ENCODE measurements around the gene ISG20L2.

The ISG20L2 gene

DNA sequence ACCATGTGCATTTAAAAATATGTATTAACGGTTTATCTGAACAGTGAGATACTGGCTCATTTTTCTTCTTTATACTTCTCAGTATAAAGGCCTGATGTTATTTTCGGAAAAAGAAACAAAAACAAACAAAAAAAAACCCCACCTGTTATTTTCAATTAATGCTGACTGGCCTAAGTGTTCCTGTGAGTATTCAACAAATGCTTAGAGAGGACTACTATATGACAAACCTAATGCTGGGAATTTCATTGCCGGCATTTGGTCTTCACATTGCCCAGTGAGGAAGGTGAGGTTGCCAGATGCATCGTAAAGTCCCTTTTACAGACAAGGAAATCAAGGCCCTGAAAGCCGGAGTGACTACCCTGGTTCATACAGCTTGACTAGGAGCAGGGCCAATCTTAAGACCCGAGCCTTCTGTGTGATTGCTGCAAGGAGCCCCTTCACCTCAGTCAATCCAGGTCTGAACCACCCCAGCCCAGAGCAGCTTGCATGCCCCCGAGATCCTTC lies 11.7 kb upstream of the ISG20L2 start:
- DNase-seq: no peak

DNA sequence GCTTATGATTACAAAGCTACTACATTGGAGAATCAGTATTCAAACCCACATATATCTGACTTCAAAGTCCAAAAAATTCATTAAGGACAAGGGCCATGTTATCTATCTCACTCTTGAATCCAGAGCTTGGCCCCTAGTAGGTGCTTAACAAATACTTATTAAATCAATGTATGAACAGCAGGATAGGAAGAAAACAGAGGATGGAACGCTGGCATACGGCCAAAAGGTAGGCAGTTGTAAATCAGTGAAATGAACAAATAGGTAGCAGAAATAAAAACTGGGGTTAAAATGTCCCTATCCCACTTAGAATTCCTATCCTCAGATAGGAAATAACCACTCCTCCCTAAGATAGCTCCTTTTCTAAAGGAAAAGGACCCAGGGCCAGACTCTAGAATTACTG lies 10.3 kb upstream of the ISG20L2 start:
- DNase-seq: no peak

DNA sequence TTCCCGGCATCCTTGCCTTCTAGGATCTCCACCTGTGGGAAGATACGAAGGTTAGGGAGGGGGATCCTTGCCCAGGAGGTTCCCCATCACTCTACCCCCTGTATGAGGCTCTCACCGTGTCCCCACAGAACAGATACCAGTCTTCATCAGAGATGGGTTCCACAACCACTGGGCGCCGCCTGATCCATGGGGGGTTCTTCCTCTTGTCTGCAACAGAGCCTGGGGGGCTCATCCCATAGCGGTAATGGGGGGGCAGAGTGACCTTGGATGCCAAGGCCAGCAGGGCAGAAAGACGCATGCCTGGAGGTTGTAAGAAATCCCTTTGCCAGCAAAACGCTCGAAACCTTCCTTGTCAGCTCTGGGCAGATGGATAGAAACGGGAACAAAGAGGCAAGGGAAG lies 9.8 kb upstream of the ISG20L2 start:
- no peak for DNase-seq

DNA sequence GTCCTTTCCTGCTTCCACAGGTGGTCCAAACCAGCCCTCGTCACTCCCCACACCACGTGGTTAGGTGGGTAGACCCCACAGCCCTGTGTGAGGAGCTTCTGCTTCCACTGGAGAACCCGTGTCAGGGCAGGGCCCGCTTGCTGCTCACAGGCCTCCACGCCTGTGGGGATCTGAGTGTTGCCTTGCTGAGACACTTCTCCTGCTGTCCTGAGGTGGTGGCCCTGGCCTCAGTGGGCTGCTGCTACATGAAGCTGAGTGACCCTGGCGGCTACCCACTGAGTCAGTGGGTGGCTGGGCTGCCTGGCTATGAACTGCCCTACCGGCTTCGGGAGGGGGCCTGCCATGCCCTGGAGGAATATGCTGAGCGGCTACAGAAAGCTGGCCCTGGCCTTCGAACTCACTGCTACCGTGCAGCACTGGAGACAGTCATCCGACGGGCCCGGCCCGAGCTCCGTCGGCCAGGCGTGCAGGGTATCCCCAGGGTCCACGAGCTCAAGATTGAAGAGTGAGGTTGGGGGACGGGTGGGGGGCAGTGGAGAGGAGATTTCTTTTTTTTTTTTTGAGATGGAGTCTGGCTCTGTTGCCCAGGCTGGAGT lies 5.5 kb upstream of the ISG20L2 start:
- no peak for DNase-seq

DNA sequence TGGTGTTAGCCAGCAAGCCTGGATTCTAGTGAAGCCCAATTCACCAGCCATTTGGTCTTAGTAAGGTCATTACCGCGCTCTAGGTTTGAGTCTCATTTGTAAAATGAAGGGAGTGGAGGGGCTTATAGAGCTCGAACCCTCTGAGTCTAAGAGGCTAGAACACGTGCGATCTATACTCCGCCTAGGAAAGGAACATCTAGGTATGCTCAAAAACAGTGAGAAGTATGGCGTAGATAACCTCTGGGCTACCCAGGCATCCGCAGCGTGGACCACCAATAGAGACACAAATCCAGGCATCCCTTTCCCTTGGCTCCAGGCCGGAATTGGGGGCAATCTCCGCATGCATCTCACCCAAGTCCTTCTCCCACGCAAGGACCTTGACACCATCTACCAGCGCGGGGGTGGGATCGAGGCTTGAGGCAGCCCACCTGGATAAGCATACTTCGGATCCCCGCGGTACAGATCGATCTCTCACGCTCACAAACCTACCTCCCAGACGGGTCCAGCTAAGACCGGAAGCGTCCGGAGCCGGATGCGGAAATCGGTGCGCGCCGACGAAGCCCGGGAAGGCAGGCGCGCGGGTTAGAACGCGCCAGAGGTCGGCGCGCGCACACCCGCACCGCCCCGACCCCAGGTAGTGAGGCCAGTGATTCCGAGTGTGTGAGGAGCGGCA lies 504 bp downstream of the ISG20L2 start, which contains the start of gene METTL25B:
Gene METTL25B (plus strand): TSS at position 544 of the 673 bp plus-strand sequence. CDS start 636 bp downstream, outside the sequence.
- peak; percentile 87 to 95 (median 92) for DNase-seq

DNA sequence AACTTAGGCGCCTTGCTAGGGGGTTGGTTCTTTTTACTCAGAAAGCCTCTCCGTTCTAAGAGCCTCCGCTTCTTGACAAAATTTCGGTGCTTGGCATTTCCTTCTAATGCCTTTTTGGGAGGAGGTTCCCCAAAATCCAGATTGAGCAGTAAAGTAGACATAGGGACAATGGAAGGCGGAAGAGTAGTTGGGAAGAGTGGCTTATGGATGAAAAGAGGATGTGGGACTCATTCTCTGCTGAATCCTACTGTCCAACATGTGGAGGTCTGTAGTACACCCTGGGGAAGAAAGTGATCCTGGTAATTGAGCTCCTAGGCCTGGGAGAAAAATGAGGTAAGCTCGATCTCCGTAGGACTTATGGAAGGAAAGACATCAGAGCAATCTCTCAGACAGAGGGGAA lies 1.1 kb downstream of the ISG20L2 start:
- no peak for DNase-seq

DNA sequence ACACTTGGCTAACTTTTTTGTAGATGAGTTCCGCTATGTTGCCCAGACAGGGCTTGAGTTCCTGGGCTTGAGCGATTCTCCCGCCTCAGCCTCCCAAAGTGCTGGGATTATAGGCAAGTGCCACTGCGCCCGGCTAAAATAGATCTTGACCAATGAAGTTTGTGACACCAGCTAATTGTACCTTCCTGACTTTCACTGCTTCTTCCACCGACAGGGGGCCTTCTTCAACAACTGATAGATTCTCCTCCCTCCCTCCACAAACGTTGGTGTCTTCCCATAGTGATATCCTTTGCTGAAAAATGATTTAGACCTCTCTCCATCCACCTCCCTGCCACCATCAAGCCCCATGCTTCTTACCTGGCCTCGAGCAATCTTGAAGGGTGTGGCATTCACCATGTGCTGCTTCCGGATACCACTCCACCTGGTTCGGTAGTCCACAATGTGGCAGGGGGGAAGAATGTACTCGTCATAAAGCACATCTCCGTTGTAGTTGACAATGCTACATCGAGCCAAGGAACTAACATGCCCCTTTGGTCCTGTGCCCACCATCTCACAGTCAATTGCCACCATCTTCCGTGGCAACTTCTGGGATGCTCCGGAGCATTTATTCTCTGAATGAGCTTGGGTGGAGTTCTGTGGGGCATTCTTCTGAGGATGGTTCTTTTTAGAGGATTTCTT lies 1.9 kb downstream of the ISG20L2 start:
- DNase-seq: peak; percentile 13 to 50 (median 35)

DNA sequence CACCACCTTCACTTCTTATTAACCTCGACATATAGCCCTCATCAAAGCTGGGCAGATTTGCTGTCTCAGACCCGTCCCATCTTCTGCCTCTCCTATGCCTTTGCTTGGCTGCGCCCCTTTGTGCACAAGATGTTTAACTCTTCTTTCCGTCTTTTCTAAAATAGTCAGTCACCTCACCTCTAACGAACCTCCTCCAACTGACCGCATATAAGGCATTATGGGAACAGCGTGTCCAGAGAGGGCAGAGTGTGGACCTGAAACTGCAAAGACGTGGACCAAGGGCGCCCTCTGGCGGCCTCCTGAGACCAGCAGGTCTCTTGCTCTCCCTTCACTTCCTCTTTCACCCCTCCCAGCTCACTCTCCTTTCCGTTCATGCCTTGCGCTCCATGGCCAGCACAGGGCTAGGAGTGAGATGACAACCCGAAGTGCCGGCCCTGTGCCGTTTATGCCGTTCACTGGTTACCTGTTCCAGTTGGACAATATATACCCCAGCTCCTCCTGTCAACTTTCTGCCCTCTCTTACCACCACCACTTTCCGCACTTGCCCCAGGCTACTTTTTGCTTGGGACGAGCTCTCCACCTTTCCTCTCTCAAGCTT lies 2.8 kb downstream of the ISG20L2 start:
- peak; percentile 67 to 89 (median 88) for DNase-seq

DNA sequence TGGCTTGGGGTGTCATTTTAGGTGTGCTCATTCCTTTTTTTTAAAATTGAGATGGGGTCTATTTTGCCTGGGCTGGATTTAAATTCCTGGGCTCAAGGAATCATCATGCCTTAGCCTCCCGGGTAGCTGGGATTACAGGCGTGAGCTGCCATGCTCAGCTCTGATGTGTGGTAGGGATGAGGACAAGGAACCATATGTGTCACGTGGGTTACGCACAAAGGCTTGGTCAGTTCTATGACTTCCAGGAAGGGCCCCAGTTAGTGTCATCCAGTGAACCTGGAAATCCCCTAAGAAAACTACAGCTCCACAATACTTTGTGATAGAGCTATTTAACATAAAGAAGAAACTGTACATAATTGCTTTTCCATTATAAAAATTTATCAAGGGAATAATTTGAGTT lies 7.0 kb downstream of the ISG20L2 start:
- no peak for DNase-seq

DNA sequence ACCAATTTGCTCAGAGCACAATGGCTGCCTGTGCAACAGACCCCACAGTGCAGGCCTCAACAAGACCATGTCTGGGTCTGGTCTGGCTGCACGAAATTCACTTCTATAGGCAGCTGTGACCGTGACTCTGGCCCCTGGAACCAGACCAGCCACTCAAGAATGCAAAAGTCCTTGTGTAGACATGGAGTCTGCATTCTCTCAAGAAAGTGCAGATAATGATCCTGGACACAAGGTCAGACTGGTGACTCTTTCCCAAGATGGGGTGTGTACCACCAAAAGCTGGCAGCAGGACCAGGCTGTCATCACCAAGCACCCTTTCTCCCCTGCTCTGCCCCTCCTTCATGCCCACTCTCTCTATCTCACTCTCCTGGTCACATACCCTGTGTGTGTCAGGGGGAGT lies 7.4 kb downstream of the ISG20L2 start:
- no peak for DNase-seq

DNA sequence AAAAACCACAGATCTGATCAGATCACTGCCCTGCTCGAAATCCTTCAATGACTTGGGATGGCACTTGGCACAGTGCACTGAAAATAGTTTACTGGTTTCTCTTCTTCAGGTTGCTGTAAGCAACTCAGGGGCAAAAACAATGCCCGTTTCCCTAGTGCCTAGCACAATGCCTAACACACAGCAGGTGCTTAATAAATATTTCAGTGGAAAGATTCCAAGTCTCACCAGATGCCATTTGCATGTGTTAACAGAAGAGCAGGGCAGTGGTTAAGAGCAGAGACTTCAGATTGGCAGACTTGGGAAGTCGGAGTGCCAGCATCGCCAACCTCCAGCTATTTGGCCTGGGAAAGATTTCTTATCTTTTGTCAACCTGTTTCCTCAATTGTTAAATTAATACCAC lies 11.2 kb downstream of the ISG20L2 start:
- no peak for DNase-seq

DNA sequence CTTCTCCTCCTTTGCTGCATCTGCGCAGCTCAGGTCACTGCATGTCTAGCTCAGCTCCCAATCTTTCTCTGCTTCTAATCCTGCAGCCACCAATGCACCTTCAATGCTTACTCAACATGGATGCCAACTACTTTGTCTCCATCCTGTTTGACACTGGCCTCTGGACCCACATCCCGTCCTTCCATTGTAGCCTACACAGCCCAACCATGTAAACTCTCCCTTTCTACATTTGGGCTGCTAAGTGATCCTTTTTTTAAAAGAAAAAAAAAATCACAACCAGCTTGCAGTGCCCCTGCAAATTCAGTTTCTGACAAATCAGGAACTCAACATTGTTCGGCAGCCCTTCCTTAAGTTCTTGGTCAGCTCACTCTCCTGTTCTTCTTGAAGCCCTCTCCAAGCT lies 13.7 kb downstream of the ISG20L2 start:
- DNase-seq: no peak

DNA sequence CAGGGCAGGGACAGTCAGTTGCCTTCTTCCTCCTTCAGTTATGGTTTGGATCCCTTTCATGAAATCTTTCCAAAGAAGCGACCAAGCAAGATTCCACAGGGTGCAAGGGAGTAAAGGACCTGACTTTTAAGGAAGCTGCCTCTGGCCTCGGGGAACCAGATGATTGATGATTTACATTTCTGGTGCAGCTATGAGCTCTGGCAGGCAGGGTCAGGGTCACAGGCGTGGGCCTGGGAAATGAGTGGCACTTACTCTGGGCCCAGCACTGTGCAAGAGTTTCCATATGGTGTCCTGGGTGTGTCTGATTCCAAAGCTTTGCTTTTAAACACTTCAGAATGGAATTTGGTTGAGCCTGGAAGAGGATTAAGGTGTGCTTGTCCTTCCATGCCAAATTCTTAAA lies 15.9 kb downstream of the ISG20L2 start:
- no peak for DNase-seq

DNA sequence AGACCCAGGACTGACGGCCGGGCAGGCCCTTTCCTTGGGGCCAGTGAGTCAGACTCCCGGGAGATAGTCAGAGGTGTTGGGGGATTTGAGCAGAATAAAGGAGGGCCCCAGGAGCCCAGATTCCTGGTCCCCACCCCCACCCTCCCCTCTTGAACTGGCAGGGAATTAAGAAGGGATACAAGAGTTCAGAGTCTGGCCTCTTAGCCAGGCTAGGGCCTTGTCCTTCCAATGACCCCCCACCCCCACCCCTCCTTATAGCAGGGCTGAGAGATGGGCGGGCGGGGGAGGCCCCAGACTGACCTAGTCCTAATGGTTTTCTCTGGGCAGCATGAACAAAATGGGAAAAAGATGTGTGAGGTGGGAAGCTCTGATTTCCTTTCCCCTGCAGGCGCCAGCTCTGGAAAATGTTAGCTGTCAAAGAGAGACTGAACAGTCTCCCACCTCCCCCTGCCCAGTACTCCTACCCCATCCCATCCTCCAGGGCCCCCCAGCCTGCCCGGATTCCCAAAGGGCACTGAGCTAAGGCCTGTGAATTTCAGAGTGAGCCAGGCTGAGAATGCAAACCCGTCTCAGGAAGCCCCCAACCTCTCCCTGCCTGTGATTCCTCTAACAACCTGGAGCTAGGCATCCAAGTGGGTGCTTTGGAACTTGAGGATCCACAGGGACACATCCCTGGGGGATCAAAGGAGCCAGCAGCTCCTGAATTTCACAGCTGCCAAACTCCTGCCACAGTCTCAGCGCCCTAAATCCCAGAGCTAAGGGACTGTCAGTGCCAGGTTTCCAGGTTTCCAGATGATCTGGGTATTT lies 17.4 kb downstream of the ISG20L2 start:
- no peak for DNase-seq

DNA sequence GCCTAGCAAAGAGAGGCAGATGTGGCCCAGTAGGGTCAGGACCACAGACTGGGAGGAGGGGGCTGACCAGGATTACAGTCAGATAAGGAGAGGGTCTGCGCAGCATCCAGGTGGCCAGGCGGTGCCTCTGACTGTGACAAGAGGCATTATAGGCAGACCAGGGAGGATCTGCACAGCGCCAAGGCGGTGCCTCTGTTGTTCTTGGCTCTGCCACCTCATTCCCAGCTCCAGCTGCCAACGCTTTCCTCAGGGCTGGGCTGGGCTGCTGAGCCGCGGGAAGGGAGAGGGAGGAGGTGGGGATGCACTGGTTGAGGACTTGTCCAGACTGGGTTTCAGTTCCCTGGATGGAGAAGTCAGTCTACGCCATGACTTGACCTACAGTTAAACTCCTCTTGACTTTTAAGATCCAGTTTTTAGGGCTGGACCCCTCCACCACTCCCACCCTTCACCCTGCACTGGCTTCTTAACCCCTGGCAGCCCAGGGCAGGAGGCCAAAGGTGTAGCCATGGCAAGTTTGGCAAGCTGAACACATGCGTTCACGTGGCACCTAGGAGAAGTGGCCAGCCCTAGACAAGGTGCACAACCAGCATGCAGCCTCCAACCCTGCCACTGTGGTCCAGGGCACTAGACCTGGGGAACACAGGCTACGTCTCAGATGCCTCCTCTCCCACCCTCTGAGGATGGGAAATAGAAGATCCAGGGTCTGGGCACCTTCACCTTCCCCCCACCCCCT lies 18.6 kb downstream of the ISG20L2 start:
- peak; percentile 7 to 35 (median 34) for DNase-seq

DNA sequence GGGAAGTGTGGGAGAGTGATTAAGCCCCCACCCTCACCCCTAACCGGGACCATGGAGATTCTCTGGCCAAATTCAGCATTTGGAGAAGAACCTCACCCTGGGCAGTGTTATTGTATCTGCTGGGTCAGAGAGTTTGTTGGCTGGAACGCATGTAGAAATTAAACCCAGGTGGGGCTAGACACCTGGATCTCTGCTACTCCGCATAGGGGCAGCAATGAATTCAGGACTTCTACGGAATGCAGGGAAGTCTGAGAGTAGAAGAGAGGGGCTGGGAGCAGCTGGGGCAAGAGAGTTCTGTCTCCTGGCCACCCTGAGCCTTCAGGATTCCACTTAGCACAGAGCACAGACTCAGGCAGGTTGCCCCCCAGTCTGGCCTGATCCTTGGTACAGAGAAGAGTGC lies 19.5 kb downstream of the ISG20L2 start:
- DNase-seq: no peak

DNA sequence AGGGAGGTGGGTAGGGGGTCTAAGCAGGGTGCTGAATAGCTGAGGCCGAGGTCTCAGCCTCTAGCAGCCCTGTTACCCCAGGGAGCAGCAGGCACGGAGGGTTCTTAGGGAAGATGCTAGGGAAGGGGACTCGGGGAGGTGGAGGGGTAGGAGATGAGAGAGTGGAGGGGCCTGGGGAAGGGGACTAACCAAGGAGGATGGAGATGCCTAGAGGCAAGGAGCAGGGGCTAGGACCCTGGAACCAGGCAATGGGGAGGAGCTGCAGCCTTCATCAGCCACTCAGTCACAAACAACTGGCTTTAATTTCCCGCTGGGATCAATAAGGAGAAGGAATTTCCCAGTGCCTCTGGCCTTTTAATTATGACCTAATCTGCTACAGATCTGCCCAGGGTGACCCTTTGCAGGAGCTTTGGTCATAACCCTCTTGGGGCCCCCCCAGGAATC lies 20.3 kb downstream of the ISG20L2 start:
- DNase-seq: no peak

DNA sequence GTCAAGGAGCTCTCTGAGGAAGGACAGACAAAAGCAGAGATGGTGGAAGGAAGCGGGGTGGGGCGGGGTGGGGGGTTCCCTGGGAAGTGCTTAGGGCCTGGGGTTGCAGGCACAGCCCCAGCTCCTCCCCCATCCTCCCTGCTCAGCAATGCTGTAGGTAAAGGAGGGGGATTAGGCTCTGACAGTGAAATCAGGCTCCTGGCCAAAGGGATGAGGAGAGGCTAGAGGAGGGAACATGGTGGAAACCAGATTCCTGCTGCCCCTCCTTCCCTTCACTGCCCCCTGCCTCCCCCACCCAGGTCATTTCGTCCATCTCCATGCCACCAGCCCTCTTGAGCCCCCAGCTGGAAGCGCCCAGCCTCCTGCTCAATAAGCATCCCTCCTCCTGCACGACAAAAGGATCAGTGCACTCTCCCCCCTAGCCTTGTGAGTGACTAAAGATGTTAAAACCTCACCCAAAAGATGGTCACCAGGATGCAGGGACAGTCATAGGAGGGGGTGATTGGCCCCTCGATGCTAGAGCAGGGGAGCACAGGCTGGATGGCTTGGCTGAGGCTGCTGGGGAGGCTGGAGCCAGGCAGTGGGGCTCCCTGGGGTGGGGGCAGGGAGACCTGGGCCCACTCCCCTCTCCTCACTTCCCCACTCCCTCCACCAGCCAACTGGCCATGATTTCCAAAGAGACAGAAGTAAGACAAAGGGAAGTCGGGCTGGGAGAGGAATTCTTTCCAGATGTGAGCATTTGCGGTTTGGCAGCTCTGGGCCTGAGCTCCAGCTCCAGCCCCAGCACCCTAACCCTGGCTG lies 20.9 kb downstream of the ISG20L2 start:
- DNase-seq: peak in 1 of 3 experiments; percentile 17

DNA sequence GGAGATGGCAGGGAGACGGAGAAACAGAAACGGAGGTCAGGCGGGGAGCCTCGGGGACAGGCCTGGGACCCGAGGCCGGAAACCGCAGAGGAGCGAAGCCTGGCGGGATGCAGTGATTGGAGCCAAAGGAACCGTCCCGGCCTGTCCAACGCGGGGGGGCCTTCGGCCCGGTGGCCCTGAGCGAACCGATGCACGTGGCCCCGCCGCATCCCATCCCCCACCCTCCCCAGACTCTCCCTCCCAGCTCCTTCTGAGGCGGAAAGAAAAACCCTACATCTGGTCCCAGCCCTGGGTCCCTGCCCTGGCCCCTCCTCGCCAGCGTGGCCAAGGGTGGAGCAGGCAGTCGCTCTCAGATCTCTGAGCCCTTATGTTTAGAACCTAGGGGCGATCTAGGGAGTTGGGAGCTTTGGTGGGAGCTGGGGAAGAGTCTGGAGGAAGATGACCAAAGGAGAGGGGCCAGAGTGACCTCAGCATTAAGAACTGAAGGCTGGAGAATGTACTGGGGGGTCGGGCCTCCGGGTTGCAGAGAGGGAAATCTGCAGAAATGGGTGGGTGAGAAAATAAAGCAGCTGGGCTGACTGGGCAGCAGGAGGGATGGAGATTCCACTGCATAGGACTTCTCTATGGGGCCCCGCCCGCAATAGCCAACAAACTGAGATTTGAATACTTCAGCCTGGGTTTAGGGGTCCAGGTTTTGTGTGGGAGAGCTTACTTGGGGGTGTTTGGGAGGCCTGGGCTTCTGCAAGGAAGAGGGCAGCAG lies 21.7 kb downstream of the ISG20L2 start:
- peak in 1 of 3 experiments; percentile 73 for DNase-seq
